ENCODE results near the gene IGSF11. TPM values are rescaled to one million over a fixed set of nuclear protein-coding genes. Genes with fewer than 3 reads are reported as not detected.
"Not testable (repeated sequence)": the region's sequence is repeated elsewhere in the genome, so short reads cannot be mapped to it uniquely, and the experiment has no call there.

Gene IGSF11
- polyA plus RNA-seq, 12 donors, result 1.5 to 5.8 (median 2.7) TPM; not detected in 2

DNA sequence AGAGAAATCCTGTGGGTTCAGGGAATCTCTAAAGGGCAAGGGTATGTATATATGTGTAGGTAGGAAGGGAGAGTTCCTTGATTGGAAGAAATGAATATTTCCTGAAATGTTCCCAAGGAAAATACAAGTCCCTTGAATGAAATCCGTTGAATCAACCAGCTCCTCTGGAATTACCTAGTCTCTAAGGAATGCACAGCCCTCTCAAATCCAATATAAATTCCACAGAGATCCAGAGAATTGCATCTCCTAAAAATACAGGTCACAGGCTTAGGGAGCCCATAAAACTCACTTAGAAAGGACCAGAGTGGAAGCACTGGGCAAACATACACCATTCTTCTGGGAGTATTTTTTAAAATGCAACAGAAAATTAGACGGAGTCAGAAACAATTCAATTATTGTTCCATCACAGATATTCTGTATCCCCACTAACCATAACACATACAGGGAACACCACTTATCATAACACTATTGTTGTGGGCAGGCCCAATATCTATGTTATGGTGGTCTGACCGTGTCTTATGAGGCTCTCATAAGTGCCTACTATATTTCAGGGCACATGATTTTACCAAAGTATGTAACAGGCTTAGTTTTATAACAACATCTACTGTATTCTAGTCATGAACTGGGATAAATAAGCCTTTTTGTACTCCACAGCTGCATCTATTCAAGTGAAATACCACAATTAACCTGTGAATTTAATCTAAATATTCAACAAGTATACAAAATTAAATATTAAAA is 43.7 kb downstream of the IGSF11 start:
- DNase-seq, result no peak

DNA sequence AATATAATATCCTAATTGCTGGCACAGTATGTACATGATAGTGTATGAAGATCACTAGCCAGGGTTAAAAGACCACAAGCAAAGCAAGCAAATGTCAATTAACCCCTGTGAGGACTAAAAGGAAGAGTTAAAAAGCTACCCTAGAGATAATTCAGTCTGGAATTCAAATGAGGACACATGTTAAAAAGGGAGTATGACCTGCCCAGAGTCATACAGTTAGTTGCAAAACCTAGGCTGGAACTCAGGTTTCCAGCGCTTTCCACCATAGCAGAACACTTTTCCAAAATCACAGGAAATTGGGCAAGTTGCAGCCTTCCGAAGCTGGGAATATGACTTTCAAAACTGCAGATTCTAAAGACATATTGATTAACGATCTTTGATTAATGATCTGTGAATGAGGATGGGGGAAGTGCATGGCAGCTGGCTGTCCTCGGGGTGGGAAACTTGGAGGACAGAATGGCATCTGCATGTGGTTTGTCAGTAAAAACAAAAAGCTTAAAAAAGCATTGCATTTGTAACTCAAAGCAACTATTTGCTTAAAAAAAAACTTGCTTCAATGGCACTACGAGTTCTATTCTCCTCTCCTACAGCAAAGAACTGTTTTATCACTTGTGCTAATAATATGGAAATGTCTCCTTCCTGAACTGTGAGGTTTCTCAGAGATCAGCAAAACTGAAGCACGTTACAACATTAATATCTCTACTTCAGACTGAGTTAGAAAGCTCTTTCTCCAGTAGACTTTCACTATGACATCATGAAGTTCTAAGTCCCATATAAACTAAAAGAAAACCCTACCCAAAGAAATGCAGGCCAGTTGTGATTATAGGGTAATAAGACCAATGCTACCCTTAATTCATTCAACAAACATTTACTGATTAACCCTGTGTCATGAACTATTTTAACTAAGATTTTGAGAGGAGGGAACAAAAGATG is 46.2 kb downstream of the IGSF11 start:
- no peak for DNase-seq

- DNase-seq, result peak; percentile 27
Observed at GRCh38 chr3:118987477-118987876, 47.2 kb downstream of the IGSF11 start.

GRCh38 chr3:118986734-118987133 is 47.9 kb downstream of the IGSF11 start:
- DNase-seq, result no peak

DNA sequence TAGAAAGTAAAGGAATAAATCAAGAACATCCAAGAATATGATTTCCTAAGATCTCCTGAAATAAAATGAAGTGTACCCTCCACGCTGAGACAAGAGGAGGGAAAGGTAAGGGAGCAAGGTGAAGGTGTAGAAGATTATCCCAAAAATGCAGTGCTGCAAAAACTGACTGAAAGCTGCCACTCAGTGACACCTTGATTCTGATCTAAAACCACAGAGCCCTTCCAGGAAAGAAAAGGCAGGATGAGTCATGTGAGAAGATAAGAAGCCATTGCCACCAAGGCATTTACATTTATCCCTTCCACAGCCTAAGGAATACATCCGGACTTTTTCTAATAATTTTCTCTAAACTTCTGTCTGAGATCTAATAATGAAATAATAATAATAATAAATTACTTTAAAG is 49.9 kb downstream of the IGSF11 start:
- DNase-seq, result no peak

DNA sequence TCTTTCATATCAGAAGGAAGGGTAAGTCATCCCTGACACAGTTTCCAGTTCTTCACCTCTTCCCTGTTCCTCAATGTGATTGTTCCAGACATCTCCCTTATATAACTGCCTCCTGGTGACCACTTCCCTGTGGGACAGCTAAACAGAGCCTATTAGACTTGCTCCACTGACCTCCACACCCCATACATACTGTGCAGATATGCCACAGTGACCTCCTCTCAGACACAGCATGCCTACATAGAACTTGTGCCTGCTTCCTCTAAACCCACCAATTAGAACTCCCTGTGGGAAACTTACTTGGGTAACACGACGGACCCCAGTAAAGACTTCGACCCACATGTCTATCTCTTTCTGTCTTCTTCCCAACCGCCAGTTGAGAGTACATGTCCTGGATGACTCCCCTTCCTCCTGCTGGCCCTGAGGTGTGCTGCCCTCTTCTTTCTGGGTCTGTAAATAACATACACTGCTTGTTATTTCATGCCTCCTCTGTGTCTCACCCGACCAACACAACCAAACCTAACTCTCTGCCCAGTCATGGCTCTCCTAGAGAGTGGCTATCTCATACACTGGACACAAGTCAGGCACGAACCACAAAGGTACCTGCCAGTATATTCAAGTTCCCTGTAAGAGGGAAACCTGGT is 53.0 kb downstream of the IGSF11 start:
- no peak for DNase-seq

GRCh38 chr3:118980832-118981231 is 53.8 kb downstream of the IGSF11 start:
- no peak for DNase-seq

- DNase-seq, result no peak
Observed at GRCh38 chr3:118978393-118978758, 56.3 kb downstream of the IGSF11 start.

DNA sequence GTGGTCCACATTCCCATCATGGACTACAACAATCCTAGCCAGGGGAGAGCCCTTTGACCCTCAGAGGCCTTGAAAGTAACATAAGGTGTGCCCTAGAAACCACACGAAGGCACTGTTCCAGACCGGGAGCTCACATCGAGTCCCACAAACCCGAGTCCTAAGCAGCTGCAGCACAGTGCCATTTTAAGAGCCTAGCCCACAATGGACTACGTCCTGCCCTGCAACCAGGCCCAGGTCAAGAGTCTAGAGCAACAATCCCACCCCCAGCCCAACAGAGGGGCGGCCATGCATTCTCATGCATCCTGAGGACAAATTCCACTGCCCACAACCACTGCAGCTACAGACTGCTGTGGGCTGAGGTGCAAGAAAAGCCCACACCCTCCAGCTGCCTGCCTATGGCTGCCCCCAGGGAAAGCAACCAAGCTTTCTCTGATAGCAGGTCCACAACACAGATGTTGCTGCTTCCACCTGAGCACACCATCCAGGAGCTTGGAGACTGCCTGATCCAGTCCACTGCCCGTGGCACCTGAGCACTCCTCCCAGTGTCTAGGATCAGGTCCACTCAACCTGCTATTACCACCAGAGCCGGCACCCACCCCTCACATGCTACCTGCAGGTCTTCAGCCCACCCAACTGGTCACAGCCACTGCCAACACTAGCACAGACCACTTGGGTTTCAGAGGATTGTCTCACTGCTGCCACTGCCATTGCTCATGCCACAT is 56.8 kb downstream of the IGSF11 start:
- no peak for DNase-seq

DNA sequence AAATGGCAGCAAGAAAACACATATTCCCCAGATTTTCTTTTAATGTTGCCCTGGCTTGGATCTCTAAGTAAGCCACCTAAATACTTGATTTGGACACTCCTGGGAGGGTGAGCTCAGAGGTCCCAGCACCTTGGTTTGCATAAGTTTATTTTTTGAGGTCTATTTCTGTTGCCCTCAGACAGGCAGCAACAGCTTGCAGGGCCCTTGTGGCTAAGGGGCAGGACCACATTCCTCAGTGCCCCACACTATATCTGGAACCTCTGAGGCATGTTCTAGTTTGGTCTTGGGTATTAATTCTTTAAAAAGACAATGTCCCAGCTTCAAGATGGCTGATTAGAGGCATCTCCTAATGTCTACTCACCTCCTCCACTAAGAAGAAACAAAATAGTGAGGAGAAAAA is 57.5 kb downstream of the IGSF11 start:
- DNase-seq, result no peak

- DNase-seq, result not testable (repeated sequence)
Observed at GRCh38 chr3:118975476-118975875, 59.2 kb downstream of the IGSF11 start.

DNA sequence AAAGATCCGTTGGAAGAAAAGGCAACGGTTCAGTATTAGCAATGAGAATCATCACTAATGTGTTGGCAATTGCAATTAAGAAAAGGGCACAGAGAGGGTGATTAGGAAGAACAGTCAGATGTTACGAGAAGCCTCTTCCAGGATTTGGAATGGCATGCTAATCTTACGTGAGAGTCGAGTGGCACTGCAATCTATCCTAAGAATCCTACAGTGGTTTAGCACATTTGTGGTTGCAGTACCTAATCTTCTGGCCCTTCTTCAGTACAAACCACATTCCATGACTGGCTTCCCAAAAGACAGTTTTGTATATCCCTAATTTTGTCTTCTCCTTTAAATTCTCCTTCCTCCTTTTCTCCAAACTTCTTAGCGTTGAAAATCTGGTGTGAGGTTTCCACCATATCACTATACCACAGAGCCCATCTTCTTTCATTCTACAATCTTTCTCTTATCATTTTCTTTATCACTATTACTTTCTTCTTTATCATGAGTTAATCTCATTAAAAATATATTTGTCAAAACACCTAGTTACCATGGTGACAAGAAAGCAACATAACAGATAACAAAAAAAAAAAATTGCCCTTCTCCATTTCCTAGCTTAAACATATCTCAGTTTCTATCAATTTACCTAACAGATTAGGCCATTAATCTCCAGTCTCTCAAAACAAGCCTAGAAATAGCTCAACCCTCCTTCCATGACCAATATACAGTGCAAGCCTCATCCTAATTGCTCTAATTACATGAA is 60.1 kb downstream of the IGSF11 start:
- no peak for DNase-seq

- DNase-seq, result no peak
Observed at GRCh38 chr3:118973050-118973449, 61.6 kb downstream of the IGSF11 start.

- no peak for DNase-seq
Observed at GRCh38 chr3:118970819-118971218, 63.8 kb downstream of the IGSF11 start.

DNA sequence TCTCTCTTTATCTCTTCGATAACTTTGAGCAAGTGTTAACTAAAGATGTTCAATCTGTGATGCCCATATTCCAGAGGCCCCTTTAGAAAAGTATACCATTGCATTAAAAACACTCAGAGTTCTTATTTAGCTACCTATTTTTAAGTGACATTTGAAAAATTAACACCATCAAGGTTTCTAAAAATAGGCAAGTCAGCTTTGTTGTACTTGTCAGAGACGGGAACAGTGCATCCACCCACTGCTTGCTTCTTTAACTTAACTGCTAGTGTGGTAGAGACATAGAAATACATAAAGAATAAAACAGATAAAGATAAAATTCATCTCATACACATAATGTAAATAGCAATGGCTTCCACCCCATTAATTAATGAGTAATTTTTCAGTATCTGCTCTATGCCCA is 66.0 kb downstream of the IGSF11 start:
- DNase-seq, result no peak

GRCh38 chr3:118968111-118968510 is 66.5 kb downstream of the IGSF11 start:
- no peak for DNase-seq

DNA sequence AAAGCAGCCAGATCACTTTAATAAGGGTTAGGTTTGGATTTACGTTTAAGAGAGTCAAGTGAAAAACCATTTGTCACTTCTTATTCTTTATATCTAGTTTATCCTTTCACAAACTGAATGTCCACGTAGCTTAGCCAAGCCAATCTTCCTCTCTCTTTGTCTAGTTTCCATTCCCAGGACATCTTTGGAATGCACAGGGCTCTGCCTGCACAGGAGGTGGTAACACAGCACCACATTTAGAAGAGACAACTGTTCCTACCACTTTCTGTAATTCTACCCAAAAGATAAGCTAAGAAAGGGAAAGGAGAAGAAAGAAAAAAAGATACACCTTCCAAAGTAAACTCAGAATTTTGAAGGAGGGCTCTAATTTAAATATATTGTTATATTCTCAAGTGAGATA is 67.9 kb downstream of the IGSF11 start:
- DNase-seq, result no peak

DNA sequence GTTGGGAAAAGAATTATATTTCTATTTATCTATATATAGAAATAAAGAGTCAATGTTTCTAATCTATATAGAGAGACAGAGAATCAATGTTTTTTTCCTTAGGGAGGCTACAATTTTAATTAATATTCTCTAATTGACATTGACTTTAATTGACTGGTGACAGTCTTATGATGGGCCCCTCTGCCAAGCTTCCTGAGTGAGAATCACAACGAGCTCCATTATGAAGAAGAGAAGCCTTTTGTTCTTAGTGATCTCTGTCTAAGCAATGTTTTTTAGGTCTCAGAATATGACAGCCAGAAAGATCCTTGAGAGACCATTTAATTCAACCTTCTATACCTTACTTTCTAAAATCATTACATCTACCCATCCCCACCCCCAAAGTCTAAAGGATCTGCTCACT is 70.9 kb downstream of the IGSF11 start:
- no peak for DNase-seq

- DNase-seq, result no peak
Observed at GRCh38 chr3:118960876-118961450, 73.7 kb downstream of the IGSF11 start.

GRCh38 chr3:118955914-118956556 is 78.6 kb downstream of the IGSF11 start:
- no peak for DNase-seq

Measured in muscle of arm (tissue), 12 donors.